ENCODE data around the gene CLINT1.

- TF ChIP-seq NR2C2 (CRISPR knock-in tag; IDR thresholded peaks at IDR 0.05) (no peak), ZNF232 (CRISPR knock-in tag; IDR thresholded peaks at IDR 0.05) (no peak), CTCF (IDR thresholded peaks at IDR 0.05) (no peak), IRF1 (CRISPR knock-in tag; IDR thresholded peaks at IDR 0.05) (no peak), NR3C1 (CRISPR knock-in tag; conservative IDR thresholded peaks at IDR 0.05; ENCODE audit: low read depth) (no peak), E2F4 (CRISPR knock-in tag; IDR thresholded peaks at IDR 0.05; ENCODE audit: borderline replicate concordance, low read depth) (no peak), MXD4 (CRISPR knock-in tag; IDR thresholded peaks at IDR 0.05; ENCODE audit: borderline replicate concordance) (no peak), ZNF263 (CRISPR knock-in tag; IDR thresholded peaks at IDR 0.05; ENCODE audit: low read depth) (no peak), ZBTB43 (CRISPR knock-in tag; IDR thresholded peaks at IDR 0.05) (no peak)
These were observed 36.9 kb downstream of the CLINT1 start for GRCh38 chr5:157821822-157822622.

Measured in WTC11 (cell line).